HepG2 (cell line): ENCODE measurements around the gene ODAD4. TPM values are rescaled to one million over a fixed set of nuclear protein-coding genes. Genes with fewer than 3 reads are reported as not detected.

Experiments
- ATF1 ChIP-seq: IDR thresholded peaks from 2 replicates; pipeline ENCODE4 v1.6.1; 2016; ENCODE audit warnings: mild to moderate bottlenecking, control low read depth
- ATF6 ChIP-seq: sonication (generic); formaldehyde crosslinking; conservative IDR thresholded peaks from 2 replicates; pipeline ENCODE4 v1.4.0; 2020; ENCODE audit warnings: missing genetic modification reagents
- CBFB ChIP-seq: sonication (generic); formaldehyde crosslinking; IDR thresholded peaks from 2 replicates; pipeline ENCODE4 v1.4.0; 2020; ENCODE audit warnings: missing genetic modification reagents
- DMTF1 ChIP-seq: sonication (generic); formaldehyde crosslinking; IDR thresholded peaks from 2 replicates; pipeline ENCODE4 v1.4.0; 2020; ENCODE audit warnings: mild to moderate bottlenecking, missing genetic modification reagents
- EHMT2 ChIP-seq: fragments of 200-600 bp; sonication (generic); IDR thresholded peaks from 2 replicates; pipeline ENCODE4 v1.7.0; 2017; ENCODE audit warnings: antibody characterized with exemption, low read depth, low read length, borderline replicate concordance
- HCFC1 ChIP-seq: fragments of 150-350 bp; IDR thresholded peaks from 2 replicates; pipeline ENCODE4 v1.6.1; 2014; ENCODE audit warnings: low read depth, low read length
- HMG20A ChIP-seq: IDR thresholded peaks from 2 replicates; pipeline ENCODE4 v1.6.1; 2016; ENCODE audit warnings: borderline replicate concordance
- MAFK ChIP-seq, 2 experiments: IDR thresholded peaks in 1 of 2; conservative IDR thresholded peaks in 1 of 2; 2 replicates each; pipeline ENCODE4 v1.6.1; 2011; ENCODE audit warnings: improper control_type of control experiment in 2 of 2, low read length in 2 of 2
- MXD4 ChIP-seq: IDR thresholded peaks from 2 replicates; pipeline ENCODE4 v1.6.1; 2016; ENCODE audit warnings: mild to moderate bottlenecking, missing biosample characterization, missing genetic modification reagents
- NFKB2 ChIP-seq: sonication (generic); formaldehyde crosslinking; IDR thresholded peaks from 2 replicates; pipeline ENCODE4 v1.4.0; 2020; ENCODE audit warnings: missing genetic modification reagents, borderline replicate concordance
- PRMT3 ChIP-seq: sonication (generic); formaldehyde crosslinking; IDR thresholded peaks from 2 replicates; pipeline ENCODE4 v1.8.1; 2022; ENCODE audit warnings: low read depth, mild to moderate bottlenecking, moderate library complexity, missing genetic modification reagents, borderline replicate concordance
- SP2 ChIP-seq: sonication (generic); formaldehyde crosslinking; IDR thresholded peaks from 2 replicates; pipeline ENCODE4 v1.5.1; 2020; ENCODE audit warnings: mild to moderate bottlenecking, missing genetic modification reagents
- SSRP1 ChIP-seq: IDR thresholded peaks from 2 replicates; pipeline ENCODE4 v1.6.1; 2016; ENCODE audit warnings: control low read depth
- TBX3 ChIP-seq: fragments of 450-650 bp; IDR thresholded peaks from 2 replicates; pipeline ENCODE4 v1.6.1; 2017; ENCODE audit warnings: antibody characterized with exemption, mild to moderate bottlenecking, inconsistent platforms, borderline replicate concordance
- ZNF17 ChIP-seq: sonication (generic); formaldehyde crosslinking; IDR thresholded peaks from 2 replicates; pipeline ENCODE4 v1.5.0; 2020; ENCODE audit warnings: mild to moderate bottlenecking, missing genetic modification reagents
- ZNF280D ChIP-seq: sonication (generic); formaldehyde crosslinking; IDR thresholded peaks from 2 replicates; pipeline ENCODE4 v1.5.1; 2020; ENCODE audit warnings: mild to moderate bottlenecking, missing genetic modification reagents
- ZNF549 ChIP-seq: sonication (generic); formaldehyde crosslinking; IDR thresholded peaks from 2 replicates; pipeline ENCODE4 v1.5.0; 2020; ENCODE audit warnings: missing genetic modification reagents
- ZNF574 ChIP-seq: sonication (generic); formaldehyde crosslinking; IDR thresholded peaks from 2 replicates; pipeline ENCODE4 v1.4.0; 2020; ENCODE audit warnings: missing genetic modification reagents
- ZNF720 ChIP-seq: sonication (generic); formaldehyde crosslinking; IDR thresholded peaks from 2 replicates; pipeline ENCODE4 v1.4.0; 2020; ENCODE audit warnings: missing genetic modification reagents
- polyA plus RNA-seq, 8 experiments: library from polyadenylated mRNA; depleted of rRNA in 3 of 8; stranded (reverse) in 7 of 8; unstranded in 1 of 8; fragments of >200 nt; fragmentation: Illumina TruSeq in 4 of 8; extraction: Trizol in 4 of 8; gene quantifications; 2 replicates each; pipeline versions ENCODE4 v1.2.1 to v1.2.3, GENCODE V29; 2011 to 2016; ENCODE audit warnings: low read depth in 4 of 8, missing spikeins in 1 of 8, mixed read lengths in 1 of 8; ENCODE audit not compliant: insufficient read depth in 1 of 8
- total RNA-seq, 5 experiments: library from RNA; depleted of rRNA; stranded (reverse); fragments of >200 nt; fragmentation: Illumina TruSeq; extraction: Trizol; gene quantifications; 2 replicates each; pipeline ENCODE4 v1.2.3, GENCODE V29; 2016; ENCODE audit warnings: low read depth in 1 of 5

ODAD4 gene
- total and polyA plus RNA-seq, 2 of the 13 experiments (the other 11 are each of a cell fraction or from before 2014, with no cell fraction given): 0.48 to 0.53 TPM

- TF ChIP-seq ATF6 (CRISPR knock-in tag) (0 out of 2 replicates have a peak, but pooled peaks have one; percentile 33), MXD4 (CRISPR knock-in tag) (no peak), MAFK (conservative IDR thresholded peaks at IDR 0.05 in 1 of 2, IDR thresholded peaks at IDR 0.05 in 1 of 2; ENCODE audit: low read length in 2 of 2) (no peak), ATF1 (CRISPR knock-in tag) (no peak), HCFC1 (no peak), EHMT2 (no peak), ZNF720 (CRISPR knock-in tag) (no peak), NFKB2 (CRISPR knock-in tag) (peak; percentile 49; the same call in 1 of the 2 replicates), PRMT3 (CRISPR knock-in tag) (no peak), ZNF574 (CRISPR knock-in tag) (peak; percentile 80), SSRP1 (CRISPR knock-in tag) (0 out of 2 replicates have a peak, but pooled peaks have one; percentile 55), SP2 (CRISPR knock-in tag) (no peak), DMTF1 (CRISPR knock-in tag) (no peak), TBX3 (no peak), HMG20A (CRISPR knock-in tag) (no peak), CBFB (no peak), ZNF280D (CRISPR knock-in tag) (no peak), ZNF549 (no peak), ZNF17 (CRISPR knock-in tag) (no peak)
These were observed 32.5 kb downstream of the ODAD4 start (continued) for GRCh38 chr17:41962768-41963434.
